Activated CD4-positive, alpha-beta T cell treated with anti-CD3 and anti-CD28 coated beads, Interleukin-10, Interleukin-2, amounts not matched to agents 100 ng/mL and 50 ng/mL, durations not matched to agents 16 hours and 8 hours (primary cell): Measurements from ENCODE around the gene FIP1L1.

Source experiments
- DNase-seq: peaks from one replicate; pipeline ENCODE4 v3.0.0-alpha.2; 2020

FIP1L1 gene

DNA sequence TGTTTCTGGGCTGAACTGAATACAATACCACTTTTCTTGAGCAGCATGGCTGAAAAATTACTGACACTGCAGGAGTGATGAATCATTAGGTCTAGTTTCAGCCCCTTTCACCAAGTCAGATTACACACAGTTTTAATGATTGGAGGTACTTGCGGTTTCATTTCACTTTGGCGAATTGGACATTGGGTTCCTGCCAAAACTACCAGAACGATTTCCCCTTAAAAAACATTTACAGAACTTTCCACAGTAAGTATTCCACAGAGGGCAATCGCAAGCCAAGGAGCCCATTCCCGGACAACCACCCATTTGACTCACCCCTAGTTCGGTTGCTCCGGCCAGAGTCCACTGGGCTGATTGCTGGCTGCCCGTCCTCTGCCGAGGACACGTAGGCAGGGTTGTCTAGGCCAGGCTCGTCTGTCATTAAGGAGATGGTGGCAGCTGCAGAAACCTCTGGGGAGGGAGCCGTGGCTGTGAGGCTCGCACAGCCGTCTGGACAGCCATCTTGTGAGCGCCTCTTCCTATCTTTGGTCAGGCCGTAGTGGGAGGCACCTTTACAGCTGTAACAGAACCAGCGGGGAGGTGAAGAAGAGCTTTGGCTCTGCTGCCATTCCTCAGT lies 130.3 kb downstream of the FIP1L1 start:
- DNase-seq, result no peak

DNA sequence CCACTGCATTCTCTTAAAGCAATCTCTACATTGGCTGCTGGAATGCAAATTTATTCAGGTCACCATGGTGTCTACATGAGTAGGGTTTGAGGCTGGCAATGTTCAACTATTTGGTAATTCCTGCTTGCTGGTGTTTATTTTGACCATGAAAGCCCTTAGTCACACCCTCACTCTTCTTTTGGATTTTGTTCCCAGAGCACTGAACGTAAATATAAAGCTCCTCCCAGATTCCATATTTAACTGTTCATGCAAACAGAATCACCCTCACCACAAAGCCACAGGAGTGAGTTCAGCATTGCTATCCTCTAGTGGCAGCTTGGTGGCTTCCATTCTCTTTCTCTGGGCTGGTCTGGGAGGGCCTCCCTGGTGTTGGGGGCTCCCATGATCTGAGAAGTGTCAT lies 131.0 kb downstream of the FIP1L1 start:
- DNase-seq, result no peak

GRCh38 chr4:53510321-53510720 lies 132.9 kb downstream of the FIP1L1 start:
- DNase-seq, result no peak
